ENCODE data around the gene DIAPH1.

The DIAPH1 gene

GRCh38 chr5:141640051-141640415, 21.2 kb upstream of the DIAPH1 start:
- in situ Hi-C loops (cut with MboI; ENCODE audit: low sequenced_read_pairs): no loop called here

- in situ Hi-C loops (cut with MboI; ENCODE audit: low sequenced_read_pairs): no loop called here
Observed at GRCh38 chr5:141639357-141640050, 20.7 kb upstream of the DIAPH1 start.

GRCh38 chr5:141638771-141639170, 20.0 kb upstream of the DIAPH1 start:
- in situ Hi-C loops (cut with MboI; ENCODE audit: low sequenced_read_pairs): no loop called here

GRCh38 chr5:141637767-141638419, 19.1 kb upstream of the DIAPH1 start:
- in situ Hi-C loops (cut with MboI; ENCODE audit: low sequenced_read_pairs): no loop called here

GRCh38 chr5:141637123-141637766, 18.4 kb upstream of the DIAPH1 start:
- in situ Hi-C loops (cut with MboI; ENCODE audit: low sequenced_read_pairs): no loop called here

- in situ Hi-C loops (cut with MboI; ENCODE audit: low sequenced_read_pairs): no loop called here
Observed at GRCh38 chr5:141636413-141637122, 17.8 kb upstream of the DIAPH1 start, which contains the start of the genes HDAC3 and RELL2. Gene HDAC3, minus strand, starts transcription at chr5:141636849. Its CDS starts 59 bp downstream, at chr5:141636790. Gene RELL2, plus strand, starts transcription at chr5:141636997. Its CDS starts 1,229 bp downstream, at chr5:141638226.

- in situ Hi-C loops (cut with MboI; ENCODE audit: low sequenced_read_pairs): no loop called here
Observed at GRCh38 chr5:141636106-141636412, 17.3 kb upstream of the DIAPH1 start.

- in situ Hi-C loops (cut with MboI; ENCODE audit: low sequenced_read_pairs): no loop called here
Observed at GRCh38 chr5:141635646-141636045, 16.8 kb upstream of the DIAPH1 start.

- in situ Hi-C loops (cut with MboI; ENCODE audit: low sequenced_read_pairs): no loop called here
Observed at GRCh38 chr5:141634720-141635119, 15.9 kb upstream of the DIAPH1 start.

GRCh38 chr5:141633871-141634561, 15.2 kb upstream of the DIAPH1 start:
- in situ Hi-C loops (cut with MboI; ENCODE audit: low sequenced_read_pairs): no loop called here

- in situ Hi-C loops (cut with MboI; ENCODE audit: low sequenced_read_pairs): no loop called here
Observed at GRCh38 chr5:141632650-141633049, 13.8 kb upstream of the DIAPH1 start.

- in situ Hi-C loops (cut with MboI; ENCODE audit: low sequenced_read_pairs): no loop called here
Observed at GRCh38 chr5:141630570-141631140, 11.9 kb upstream of the DIAPH1 start.

GRCh38 chr5:141628175-141628788, 9.5 kb upstream of the DIAPH1 start:
- in situ Hi-C loops (cut with MboI; ENCODE audit: low sequenced_read_pairs): no loop called here

GRCh38 chr5:141623611-141624010, 4.8 kb upstream of the DIAPH1 start:
- in situ Hi-C loops (cut with MboI; ENCODE audit: low sequenced_read_pairs): no loop called here

GRCh38 chr5:141623186-141623585, 4.4 kb upstream of the DIAPH1 start:
- in situ Hi-C loops (cut with MboI; ENCODE audit: low sequenced_read_pairs): no loop called here

- in situ Hi-C loops (cut with MboI; ENCODE audit: low sequenced_read_pairs): no loop called here
Observed at GRCh38 chr5:141618030-141618803, 583 bp downstream of the DIAPH1 start.

- in situ Hi-C loops (cut with MboI; ENCODE audit: low sequenced_read_pairs): no loop called here
Observed at GRCh38 chr5:141617682-141618029, 1.1 kb downstream of the DIAPH1 start.

- in situ Hi-C loops (cut with MboI; ENCODE audit: low sequenced_read_pairs): no loop called here
Observed at GRCh38 chr5:141617128-141617527, 1.7 kb downstream of the DIAPH1 start.

- in situ Hi-C loops (cut with MboI; ENCODE audit: low sequenced_read_pairs): no loop called here
Observed at GRCh38 chr5:141615991-141616720, 2.6 kb downstream of the DIAPH1 start.
